NCI-H69 (cell line): ENCODE measurements around the gene BTBD9.
A peak's percentile ranks its signal among the peaks of the same experiment; 100 is the strongest.

Source experiments
- DNase-seq: peaks from one replicate; lab custom pipeline; 2025; lab: John Stamatoyannopoulos, UW

BTBD9 gene

DNA sequence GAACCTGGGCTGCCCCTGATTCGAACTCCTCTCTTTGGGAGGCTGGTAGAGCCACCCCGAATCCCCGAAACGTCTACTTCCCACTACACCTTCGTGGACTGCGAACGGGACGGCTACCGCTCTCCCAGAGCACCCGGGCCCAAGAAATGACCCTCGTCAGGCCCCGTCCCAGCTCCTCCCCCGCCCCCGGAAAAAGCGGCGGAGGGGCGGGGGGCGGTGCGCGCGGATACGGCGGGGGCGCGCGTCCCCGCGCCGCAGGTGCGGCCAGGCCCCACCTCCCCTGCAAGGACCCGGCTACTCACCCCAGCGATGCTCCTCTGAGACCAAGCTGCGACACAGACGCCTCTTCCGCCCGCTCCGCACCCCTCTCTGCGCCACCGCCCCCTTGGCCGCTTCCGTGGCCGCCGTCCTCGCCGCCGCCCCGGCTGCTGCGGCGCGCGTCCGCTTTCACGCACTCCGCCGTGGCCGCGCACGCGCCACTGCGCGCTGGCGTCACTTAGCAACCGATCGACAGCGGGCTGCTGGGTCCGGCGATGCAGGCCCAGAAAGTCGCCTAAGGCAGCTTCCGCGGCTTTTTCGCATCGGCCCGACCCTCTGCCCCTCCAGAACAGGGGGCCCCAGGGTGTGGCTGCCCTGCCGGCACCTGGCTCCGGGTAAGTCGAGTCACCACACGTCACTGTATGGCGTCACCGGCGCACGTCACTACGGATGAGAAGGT lies at the start of gene BTBD9:
BTBD9 (minus strand) TSS at position 432 of the 718 bp plus-strand sequence.
- peak; percentile 92 for DNase-seq

DNA sequence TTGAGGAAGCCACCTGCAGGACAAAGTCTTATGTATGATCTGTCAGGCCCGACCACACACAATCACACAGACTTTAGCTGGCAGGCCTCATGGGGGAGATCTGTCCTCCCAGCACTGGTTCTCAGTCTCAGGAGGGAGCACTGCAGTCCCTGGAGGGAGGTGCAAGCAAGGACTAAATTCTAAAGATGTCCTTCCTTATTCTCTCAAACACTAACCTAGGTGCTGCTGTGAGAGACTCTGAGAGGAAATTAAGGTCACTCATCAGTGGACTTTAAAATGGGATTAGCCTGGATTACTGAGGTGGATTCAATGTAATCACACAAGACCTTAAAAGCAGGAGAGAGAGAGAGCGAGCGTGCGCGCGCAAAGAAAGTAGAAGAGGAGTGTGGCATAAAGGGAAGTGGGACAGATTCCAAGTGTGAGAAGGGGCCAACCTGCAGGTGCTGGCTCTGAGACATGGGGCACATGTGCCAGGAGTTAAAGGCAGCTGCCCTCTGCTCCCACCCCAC lies 48.9 kb upstream of the BTBD9 start:
- no peak for DNase-seq

DNA sequence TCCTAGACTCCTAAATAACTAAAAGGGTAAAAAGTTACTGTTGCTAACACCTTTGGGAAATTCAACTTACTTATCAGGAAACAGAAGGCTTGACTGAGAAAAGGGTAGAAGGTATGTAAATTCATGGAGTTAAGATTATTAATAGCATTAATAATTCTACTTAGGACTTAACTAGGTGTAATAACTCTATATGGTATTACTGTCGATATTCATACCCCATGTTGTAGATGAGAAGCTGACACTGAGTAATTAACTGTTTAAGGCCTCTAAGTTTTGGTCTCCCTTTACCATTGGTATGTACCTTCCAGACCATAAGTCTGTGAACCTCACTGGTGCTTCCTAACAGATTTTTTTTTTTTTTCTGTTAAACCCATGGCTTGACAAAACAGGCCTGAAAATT lies 47.8 kb upstream of the BTBD9 start:
- no peak for DNase-seq

DNA sequence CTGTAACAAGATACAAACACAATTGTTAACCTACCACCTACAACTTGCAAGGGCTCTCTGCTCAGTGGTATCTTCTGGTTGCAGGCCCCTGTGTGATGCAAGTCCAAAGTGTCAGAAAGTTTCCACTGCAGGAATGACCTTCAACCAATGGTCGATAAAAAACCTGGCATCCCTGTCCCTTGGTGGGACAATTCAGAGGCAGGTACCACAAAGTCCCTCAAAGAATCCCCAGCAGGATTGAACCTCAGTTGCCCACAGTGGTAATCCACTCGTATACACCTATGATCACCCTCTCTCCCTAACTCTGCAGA lies 47.3 kb upstream of the BTBD9 start:
- DNase-seq = no peak

DNA sequence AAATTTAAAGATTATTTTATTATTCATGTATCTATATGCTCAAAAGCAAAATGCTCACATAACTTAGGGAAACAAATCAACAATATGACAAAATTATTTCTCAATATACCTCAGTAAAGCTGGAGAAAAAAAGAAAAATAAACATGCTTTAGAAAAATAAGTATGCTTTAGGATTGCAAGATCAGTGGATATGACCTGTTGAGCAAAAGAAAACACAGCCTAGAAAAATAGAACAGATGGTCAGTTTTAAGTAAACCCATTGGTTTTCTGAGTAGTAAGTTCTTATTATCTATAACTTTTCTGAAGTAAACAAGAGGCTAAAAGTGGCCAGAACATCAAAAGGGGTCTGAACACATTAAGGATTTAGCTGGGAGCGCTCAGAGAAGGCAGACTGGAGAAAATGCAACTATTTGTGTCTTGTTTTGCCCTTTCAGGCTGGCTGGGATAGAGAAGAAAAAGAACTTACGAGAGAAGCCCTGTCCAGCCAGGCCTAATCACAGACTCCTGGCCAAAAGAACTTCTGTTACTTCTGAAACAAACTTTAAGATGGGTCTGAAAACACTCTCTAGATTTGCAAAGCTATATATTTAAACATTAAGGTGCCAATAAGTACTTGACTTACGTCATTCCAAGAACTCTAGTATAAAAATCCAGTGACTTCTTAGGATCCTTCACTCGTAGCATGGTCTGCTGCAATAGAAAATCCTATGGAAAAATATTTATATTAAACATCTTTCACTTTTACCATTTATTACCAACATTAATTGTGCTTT lies 46.7 kb upstream of the BTBD9 start:
- DNase-seq = no peak

DNA sequence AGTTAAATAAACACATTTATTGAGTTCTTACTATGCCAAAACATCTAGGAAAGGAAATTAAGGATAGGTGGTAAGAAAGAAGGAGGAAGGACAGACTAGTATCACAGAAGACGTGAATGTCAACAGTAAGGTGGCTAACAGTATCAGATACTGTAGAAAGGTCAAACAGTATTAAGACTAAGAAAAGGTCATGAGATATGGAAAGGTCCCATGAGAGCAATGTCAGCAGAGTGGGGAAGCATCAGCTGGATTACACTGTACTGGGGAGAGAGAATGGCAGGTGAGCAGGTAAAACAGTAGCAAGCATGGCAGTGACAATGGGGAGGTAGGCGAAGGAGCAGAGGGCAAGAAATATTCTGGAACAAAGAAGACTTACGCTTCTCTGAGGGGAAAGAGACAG lies 45.2 kb upstream of the BTBD9 start:
- DNase-seq = no peak

DNA sequence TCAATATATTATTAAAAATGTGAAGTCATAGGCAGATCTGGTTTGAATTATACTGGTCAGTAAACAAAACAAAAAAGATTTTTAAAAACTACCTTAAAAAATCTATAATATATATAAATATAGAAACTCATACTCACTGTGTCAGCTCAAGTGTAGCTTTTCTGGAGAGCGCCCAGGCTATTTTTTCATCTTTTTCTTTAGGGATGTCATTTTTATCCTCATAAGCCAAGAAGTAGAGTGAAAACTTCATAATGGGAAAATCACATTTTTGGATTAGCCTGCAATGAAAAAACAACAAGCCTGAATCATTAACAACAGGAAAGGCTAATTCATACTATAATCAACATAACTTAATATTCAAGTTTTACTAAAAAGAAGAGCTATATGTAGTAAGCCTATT lies 44.5 kb upstream of the BTBD9 start:
- no peak for DNase-seq

DNA sequence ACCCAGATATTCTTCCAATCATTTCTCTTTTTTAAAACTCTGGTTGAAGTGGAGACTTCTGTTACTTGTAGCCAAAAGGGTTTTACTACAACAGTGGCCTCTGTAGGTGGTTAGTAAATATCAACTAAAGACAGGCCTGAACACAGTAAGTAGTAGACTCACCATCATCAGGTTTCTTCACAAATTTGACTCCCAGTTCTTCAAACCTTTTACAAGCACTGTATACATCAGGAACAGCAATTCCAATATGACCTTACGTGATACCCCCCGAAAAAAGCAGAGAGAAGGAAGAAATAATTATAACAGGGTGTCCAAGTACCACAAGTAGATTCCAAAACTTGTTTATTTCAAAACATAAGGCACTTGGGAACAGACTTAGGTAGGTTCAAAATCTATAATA lies 42.1 kb upstream of the BTBD9 start:
- DNase-seq = no peak

DNA sequence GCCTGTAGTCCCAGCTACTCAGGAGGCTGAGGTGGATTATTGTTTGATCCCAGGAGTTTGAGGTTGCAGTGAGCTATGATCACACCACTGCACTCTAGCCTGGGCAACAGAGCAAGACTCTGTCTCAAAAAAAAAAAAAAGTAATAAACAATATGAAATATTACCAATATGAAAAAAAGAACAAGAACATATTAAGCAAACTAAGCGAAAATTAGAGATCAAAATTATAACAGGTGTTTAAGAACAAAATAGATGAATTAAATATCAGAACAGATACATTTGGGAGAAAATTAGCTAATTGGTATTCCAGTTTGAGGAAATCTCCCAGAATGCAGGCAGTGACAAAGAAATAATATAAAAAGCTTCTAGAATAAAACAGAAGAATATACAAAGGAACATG lies 39.9 kb upstream of the BTBD9 start:
- DNase-seq = no peak

DNA sequence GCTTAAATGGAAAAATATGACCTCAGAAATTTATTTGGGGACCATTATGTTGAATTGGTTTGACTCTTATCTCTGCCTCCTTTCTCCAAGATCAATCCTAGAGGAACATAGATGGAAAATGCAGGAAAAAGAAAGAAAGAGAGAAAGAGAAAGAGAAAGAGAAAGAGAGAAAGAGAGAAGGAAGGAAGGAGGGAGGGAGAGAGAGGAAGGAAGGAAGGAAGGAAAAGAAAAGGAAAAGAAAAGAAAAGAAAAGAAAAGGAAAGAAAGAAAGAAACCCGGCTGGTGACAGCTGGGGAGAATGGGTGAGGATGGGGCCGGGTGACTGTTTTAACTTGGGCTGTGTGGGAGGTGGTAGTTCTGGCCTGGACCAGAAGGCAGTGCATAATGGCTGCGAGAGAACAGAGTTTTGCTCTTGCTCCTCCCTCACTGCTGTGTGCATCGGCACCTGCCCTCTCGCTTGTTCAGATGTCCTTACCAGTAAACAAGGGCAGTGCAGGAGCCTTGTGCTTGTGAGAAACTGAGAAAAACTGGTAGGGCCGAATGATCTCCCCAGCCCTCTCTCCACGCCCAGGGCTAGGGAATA lies 38.5 kb upstream of the BTBD9 start:
- DNase-seq = no peak

DNA sequence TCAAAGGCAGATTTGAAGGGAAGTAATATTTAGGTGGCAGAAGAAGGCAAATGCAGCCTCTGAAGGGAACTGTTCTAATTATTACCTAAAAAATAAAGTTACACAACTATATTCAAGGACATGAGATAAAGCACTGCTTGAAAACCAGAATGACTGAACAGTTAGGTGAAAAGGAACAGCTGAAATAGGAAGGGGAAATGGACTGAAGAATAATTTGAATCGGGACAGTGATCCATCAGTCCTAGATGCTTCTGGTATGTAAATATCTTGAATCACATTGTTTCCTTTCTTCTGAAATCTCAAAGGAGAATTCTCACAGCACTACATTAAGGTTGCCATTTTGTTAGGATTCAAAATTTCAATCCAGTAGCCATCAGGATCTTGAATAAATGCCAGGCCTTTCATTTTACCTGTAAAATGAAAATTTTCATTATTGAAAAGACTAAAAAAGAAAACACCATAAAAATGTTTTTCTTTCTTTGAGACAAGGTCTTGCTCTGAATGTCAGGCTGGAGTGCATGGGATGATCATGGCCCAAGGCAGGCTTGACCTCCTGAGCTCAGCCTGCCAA lies 37.3 kb upstream of the BTBD9 start:
- no peak for DNase-seq

DNA sequence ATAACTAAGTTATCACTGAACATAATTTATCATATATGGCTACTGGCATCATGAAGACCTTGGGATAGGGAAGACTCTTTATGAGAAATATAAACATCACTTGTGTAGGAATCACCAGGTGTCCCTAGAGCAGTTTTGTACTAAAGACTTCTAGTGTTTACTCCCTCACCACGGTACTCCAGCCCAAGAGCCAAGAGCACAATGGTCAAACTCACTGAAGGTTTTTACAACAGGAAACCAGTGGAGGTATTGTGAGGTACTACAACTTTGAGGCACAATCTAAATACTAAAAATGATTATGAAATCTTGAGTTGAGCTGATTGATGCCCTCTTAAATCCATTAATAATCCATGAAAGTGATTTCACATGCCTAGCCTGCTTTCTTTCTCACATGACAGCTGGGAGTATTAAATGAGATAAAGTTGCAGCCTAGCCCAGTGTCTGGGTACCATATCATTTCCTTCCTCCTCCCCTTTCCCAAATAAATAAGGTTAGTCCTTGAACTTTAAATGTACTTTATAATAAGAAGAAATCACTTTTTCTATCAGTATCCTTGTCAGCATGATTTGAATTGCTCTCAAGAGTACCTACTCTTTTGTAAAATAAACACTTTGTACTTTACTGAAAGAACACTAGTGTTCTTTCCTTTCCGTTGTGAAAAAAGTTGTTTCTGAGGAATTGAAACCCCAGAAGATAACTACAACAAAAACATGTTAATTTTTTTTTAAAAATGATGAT lies 36.7 kb upstream of the BTBD9 start:
- DNase-seq = no peak

DNA sequence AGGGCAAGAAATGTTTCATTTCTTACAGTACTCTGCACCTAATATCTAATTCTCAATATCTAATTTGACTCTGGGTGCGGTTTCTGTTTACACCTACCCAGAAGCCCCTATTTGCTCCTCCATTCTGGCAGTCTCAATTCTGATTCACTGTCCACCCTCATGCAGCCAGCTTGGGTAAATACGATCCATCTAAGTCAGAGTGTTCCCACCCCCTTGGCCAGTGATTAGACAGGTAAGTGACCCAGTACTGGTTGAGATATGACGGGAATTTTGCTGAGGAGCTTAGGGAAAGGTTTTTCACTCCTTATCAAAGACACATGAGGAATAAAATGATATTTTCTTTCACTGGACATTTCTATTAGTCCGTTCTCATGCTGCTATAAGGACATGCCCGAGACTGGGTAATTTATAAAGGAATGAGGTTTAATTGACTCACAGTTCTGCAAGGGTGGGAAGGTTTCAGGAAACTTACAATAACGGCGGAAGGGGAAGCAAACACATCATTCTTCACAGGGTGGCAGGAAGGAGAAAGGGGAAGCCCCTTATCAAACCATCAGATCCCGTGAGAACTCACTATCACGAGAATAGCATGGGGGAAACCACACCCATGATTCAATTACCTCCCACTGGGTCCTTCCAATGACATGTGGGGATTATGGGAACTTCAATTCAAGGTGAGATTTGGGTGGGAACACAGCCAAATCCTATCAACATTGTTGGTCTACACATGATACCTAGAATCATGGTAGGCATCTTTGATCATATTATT lies 33.9 kb upstream of the BTBD9 start:
- peak; percentile 67 for DNase-seq

DNA sequence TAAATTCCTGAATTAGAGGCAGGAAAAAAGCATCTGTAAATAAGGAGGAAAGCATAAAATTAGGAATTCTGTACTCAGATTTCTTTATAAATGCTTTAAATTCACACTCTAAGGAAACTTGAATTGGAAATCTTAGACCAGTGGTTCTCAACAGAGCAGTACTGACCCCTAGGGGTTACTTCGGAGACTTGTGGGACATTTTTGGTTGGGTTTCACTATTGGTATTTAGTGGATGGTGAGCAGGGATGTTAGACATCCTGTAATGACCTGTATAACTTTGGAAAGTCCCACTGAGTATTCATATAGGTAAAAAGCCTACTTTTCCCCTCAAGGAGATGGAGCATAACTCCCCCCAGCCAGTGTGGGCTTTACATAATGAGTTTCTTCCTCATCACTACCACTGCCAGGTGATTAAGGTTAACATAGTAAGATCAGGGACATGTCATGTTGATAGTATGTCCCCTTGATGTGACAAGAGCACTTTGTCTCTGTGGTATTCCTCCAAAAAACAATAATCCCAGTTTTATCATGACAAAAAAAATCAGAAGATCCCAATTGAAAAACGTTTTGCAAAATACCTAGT lies 32.2 kb upstream of the BTBD9 start:
- DNase-seq = peak; percentile 74

DNA sequence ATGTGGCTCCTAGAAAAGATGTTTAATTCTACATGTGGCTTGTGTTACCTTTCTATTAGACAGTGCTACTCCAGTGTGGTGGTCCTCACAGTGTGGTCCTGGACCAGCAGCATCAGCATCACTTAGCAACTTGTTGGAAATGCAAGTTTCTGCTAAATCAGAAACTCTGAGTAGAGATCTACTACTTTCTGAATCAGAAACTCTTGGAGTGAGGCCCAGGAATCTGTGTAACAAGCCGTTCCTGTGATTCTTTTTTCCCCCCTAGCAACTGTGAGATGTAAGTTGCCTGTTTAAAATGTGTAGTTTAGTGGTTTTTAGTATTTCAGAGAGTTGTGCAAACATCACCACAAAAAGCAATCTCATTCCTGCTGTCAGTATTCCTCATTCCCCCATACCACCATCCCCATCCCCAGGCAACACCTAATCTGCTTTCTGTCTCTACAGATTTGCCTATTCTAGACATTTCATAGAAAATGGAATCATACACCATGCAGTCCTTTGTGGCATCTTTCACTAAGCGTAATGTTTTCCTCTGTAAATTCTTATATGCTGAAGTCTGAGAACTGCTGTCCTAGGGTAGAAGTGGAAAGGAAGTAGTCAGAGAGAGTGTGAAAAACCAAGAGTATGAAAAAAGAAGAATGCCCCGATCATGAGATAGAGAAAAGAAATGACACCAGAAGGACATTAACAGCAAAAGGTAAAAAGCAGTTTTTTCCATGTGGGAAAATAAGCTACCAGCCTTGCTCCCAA lies 18.9 kb upstream of the BTBD9 start:
- no peak for DNase-seq

DNA sequence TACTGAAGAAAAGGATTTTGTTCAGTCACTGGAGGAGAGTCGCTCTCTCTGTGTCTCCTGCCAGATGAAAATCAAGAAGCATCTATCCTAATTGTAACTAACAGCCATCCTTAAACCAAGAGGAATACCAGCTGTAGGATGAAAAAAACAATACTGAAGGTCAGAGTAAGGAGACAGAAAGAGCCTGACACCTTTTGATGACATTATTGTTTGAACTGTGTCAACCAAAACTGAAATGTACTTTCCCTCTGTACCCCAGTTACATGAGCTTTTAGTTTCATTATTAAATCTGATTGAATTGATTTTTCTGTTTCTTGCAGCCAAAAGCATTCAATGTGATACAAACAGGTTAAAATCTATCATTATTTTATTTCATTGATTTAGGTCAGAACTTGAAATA lies 17.2 kb upstream of the BTBD9 start:
- DNase-seq = no peak

DNA sequence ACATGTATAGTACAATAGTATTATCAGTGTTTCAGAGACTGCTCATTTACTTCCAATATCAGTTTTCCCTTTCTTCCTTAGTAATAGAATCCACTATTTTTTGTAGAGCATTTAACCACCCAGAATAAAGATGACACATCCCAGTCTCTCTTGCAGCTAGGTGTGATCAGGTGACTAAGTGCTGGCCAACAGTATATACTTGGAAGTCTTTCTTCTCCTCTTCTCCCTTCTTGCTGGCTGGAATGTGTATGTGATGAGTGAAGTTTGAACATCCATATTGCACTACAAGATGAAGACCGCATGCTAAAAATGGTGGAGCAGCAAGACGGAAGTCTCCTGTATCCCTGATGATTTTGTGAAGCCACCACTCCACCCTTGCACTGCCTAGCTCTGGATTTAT lies 14.5 kb upstream of the BTBD9 start:
- DNase-seq = no peak

DNA sequence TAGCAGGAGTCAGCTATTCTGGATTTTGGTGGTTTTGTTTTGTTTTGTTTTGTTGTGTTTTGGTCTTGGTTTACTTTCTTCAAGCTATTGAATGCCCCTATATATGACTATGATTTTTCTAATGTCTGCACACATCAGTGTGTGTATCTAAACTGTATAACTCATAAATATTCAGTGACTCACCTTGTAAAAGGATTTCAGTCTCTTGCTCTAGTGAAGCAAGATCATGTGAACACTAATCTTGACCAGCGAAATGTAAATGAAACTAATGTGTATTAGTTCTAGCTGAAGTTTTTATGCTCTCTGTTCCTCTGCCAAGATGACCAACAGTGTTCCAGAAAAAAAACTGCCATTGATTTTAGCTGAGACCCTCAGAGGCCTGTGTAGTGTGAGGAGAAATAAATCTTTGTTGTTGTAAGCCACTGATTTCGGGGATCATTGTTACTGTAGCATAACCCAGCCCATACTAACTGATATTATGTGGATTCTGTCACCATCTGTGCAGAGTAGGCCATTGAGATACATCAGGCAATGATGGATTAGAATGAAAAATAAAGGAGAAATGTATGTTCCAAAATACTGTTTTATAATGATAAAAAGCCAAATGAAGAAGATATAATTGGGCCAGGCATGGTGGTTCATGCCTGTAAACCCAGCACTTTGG lies 11.5 kb upstream of the BTBD9 start:
- no peak for DNase-seq

DNA sequence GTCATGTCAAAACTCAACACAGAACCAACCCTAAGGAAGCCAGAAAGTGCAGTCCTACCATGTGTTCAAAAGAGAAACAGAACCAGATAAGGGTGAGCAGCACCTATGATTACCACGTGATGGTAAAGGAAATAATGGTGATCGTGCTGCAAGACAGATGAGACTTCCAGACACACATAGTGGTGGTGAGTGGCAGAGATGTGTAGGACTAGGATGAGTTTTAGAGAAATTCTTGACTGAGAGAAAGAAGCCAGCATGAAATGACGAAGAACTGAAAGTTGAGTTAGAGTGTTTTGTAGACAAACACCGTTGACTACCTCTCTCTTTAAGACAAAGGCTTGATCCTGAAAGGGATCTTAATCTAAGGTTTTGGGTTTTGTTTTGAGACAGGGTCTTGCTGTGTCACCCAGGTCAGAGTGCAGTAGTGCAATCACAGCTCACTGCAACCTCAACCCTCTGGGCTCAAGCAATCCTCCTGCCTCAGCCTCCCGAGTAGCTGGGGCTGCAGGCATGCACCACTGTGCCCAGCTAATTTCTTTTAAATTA lies 10.6 kb upstream of the BTBD9 start:
- DNase-seq = no peak

DNA sequence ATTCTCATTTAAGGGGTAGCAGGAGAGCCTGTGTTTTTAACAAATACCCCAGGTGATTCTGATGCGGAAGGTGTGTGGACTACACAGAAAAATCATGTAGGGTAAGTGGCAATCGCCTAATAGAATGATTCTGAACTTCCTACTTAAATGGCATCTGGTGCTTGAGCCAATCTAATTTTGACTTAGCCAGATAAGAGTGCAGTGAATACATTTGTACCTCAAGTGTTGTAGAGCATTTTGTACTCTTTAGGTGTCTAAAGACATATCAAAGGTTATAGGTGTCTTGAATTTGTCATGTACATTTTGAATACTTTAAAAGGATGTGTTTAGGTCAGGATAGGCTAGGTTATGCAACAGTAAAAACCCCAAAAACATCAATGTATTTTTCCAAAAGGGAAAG lies 10.0 kb upstream of the BTBD9 start:
- no peak for DNase-seq
